PC-3 (cell line): ENCODE results near the gene FSCN2.

Experiments
- CTCF ChIP-seq: fragments of 300-600 bp; sonication (generic); conservative IDR thresholded peaks from 2 replicates; pipeline ENCODE4 v1.5.1; 2017; ENCODE audit warnings: antibody characterized with exemption, low read depth, mild to moderate bottlenecking, low read length
- EZH2 ChIP-seq: fragments of 300-600 bp; sonication (generic); IDR thresholded peaks from one replicate; pipeline ENCODE4 v1.6.1; 2017; ENCODE audit warnings: antibody characterized with exemption, mild to moderate bottlenecking, low read length; ENCODE audit not compliant: unreplicated experiment
- EZH2phosphoT487 ChIP-seq: fragments of 300-600 bp; sonication (generic); IDR thresholded peaks from 2 replicates; pipeline ENCODE4 v1.6.1; 2018; ENCODE audit warnings: mild to moderate bottlenecking, antibody characterized with exemption, low read length, borderline replicate concordance

GRCh38 chr17:81539961-81540675, 11.9 kb downstream of the FSCN2 start:
- TF ChIP-seq CTCF (no peak), EZH2 (no peak), EZH2phosphoT487 (no peak)
